Ramos (cell line): ENCODE results near the gene LMOD2.

Source experiments
- in situ Hi-C: fragments of 300-500 bp; cut with MboI; formaldehyde crosslinking; loops from one replicate; pipeline ENCODE4 v1.14.3; 2022; ENCODE audit warnings: low sequenced_read_pairs; ENCODE audit not compliant: unreplicated experiment

The LMOD2 gene

DNA sequence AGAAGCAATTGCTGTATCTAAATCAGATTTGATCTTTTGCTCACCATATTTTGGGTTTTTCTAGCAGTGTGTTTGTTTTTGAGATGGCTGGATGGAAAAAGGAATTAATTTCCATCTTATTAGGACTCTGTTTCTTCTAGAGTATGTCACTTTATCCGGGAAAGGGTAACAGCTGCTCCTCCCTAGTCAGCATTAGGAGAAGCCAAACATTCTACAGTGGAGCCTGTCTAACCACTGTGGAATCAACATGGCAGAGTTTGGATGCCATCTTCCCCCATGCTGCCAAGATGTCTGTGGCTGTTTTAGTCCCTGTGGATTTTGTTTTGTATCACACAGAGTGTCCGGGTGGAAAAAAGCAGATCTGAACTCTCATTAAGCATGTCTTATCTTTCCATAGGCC is 16.0 kb upstream of the LMOD2 start:
- in situ Hi-C loops = no loop called here

DNA sequence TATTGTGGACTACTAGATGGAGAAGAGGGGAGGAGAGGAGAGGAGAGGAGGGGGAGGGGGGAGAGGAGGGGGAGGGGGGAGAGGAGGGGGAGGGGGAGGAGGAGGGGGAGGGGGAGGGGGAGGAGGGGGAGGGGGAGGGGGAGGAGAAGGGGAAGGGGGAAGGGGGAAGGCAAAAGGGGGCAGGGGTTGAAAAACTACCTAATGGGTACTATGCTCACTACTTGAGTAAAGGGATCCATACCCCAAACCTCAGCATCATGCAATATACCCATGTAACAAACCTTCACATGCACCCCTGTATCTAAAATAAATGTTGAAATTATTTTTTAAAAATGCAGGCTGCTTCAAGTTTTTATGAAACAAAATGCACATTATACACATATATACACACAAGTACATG is 15.1 kb upstream of the LMOD2 start:
- in situ Hi-C loops = no loop called here

DNA sequence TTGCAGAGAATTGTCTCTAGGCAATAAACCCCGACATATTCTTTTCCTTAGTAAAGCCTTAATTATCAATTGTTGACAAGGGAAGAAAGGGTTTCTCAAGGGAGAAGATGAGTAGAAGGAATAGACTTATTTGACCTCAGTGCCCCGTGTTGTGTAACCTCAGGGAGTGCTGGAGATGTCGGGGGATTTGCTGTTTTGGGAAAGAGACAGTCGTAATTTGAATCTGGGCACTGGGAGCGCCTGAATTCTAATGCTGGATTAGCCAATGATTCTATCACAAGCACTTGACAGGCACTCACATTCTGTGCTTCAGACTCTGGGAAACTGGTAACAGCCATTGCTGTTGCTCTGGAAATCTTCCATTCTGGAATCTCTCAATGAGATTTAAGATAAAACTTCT is 13.8 kb upstream of the LMOD2 start:
- in situ Hi-C loops = no loop called here

DNA sequence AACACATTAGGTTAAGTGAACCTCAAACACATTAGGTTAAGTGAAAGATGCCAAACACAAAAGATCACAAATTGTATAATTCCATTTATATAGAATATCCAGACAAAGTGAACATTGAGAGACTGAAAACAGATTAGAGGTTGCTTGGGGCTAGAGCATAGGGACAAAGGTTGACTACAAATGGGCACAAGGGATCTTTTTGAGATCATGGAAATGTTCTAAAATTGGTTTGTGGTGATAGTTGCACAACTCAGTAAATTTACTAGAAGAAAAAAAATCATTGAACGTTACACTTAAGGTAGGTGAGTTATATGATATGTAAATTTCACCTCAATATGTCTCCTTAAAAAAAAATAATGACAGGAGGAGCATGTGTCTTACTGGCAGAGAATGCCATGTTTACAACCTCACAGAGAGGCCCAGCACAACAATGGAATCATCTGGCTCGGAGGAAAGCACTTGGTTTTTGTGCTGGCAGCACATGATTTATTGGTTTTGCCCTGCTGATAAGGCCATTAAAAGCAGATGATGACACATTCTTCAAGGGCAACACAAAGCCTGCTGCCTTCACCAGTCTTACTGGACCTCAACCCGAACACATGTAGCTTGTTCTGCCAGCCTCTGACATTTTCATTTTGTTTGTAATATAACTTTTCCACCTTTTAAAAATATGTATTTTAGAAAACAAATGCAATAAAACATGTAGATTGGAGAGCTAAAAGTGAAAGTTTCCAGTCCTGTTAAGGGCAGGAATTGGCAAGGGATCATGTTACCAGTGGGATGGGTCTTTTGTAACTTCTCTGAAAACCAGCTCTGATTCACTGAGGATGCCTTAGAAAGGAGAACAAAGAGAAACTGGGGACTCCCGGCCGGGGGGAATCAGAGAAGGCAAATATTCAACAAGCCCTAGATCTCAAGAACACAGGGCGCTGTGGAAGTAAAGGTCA is 11.9 kb upstream of the LMOD2 start:
- in situ Hi-C loops = no loop called here

DNA sequence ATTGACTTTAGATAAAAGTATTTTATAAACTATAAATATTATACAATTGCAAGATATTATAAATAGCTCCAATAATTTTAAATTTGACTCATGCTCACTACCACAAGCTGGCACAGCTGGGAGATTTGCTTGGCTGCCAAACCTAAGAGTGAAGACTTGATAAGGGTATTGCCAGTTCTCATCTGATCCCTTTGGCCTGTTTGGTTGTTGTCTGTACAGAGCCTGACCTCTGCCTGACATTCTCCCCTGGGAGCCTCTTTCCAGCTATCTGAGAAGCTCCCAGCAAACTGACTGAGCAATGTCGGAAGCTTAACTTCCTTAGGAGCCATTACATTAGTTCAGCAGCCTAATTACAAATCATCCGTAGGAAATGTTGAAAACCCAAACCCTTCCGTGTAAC is 10.2 kb upstream of the LMOD2 start:
- in situ Hi-C loops = no loop called here

DNA sequence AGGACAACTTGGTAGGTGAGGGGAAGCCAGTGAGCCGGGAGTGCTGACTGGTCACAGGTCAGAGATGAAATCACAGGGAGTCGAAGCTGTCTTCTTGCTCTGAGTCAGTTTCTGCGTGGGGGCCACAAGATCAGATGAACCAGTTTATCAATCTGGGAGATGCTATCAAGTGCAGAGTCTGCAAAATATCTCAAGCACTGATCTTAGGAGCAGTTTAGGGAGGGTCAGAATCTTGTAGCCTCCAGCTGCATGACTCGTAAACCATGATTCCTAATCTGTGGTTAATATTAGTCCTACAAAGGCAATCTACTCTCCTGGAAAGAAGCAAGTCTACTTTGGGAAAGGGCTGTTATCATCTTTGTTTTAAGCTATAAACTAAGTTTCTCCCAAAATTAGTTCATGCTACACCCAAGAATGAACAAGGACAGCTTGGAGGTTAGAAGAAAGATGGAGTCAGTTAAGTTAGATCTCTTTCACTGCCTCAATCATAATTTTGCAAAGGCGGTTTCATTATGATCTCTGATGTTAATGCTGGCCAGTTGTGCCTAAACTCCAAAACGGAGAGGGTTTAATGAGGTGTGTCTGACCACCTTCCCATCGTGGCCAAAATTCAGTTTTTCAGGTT is 8.4 kb upstream of the LMOD2 start:
- in situ Hi-C loops = no loop called here

DNA sequence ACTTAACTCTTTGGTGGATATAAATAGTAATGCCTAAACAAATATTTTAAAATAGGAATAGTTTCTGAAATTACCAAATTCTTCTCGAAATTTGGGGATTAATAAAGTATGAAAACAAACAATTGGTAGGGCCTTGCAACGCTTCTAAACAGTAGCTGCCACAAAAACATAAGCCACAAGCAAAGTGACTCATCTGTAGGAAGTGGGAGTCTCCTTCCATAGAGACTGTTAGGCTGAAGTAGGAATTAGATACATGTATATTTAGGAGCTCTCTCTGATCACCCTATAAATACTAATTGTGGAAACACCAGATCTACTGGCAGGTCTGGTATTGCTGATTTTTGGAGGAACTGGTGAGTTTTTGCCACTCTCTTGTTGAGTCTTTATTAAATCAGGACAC is 5.7 kb upstream of the LMOD2 start:
- in situ Hi-C loops = no loop called here

DNA sequence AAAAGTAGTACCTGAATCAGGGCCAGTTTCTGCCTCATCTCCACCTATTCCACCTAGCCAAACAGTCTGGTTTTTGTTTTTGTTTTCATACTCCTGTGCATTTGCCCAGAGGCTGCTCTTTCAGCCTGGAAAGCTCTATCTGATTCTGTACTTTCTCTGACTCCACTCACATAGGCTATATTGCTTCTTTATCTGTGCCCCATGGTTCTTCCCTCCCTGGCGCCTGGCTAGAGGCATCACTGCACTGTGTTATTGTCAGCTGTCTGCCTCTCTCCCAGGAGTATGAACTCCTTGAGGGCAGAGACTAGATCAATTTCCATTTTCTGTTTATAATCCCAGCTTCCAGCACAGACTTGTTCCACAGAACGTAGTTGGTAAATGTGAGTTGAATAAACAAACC is 5.1 kb upstream of the LMOD2 start:
- in situ Hi-C loops = no loop called here

DNA sequence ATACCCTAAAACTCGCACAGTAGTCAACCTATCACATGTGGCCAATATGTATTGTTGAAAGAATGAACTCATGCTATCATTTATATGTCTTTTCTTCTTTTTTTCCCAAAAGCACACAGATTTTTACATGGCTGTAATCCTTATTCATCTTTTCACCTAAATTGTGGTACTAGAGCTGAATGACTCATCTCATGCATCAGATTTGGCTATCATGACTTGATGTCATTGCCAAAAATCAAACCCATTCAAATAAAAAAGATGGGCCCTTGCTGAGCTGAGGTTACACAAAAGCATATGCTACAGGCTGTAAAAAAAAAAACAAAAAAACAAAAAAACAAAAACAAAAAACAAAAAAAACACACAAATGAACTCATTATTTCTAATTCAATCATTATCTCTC is 3.3 kb upstream of the LMOD2 start:
- in situ Hi-C loops = no loop called here

DNA sequence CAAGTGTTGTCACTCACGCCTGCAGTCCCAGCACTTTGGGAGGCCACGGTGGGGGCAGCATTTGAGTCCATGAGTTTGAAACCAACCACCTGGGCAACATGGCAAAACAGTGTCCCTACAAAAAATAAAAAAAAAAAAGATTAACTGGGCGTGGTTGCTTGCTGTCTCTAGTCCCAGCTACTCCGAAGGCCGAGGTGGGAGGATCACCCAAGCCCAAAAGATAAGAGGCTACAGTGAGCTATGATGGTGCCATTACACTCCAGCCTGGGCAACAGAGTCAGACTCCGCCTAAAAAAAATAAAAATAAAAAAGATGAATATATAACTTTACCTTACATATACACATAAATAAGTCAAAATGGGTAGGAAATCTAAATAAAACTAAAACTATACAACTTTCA is 2.5 kb upstream of the LMOD2 start:
- in situ Hi-C loops = no loop called here

DNA sequence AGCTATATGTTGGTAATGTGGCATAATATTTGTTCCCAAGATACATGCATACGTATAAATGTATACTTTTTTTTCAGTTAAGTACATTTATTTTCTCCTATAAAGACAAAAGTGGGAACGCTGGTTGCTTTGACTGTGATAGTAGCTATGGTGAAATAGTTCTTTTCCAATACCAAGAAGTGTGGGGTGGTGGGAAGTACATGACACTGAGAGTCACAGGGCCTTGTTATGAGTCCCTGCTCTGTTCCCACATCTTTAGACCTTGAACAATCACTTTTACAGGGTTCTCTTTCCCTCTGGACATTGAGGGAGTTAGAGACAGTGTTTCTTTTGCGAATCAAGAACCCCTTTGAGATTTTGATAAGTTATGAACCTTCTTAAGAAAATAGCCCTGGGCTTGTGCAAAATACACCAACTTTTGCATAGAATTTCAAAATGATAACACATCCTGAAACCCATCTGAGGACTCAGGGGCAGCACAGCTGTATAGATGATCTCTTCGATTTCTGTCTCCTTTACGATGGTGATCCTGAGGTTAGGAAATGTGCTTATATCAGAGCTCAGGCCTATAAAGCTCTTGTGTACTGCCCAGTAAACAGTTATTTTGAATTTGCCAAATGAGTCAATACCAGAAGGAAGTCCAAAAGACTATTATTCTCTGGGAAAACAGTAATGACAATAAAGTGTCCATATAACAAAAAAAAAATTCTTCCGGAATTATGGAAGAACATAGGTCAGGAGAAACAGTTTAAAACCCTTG is 1.1 kb downstream of the LMOD2 start:
- in situ Hi-C loops = no loop called here

DNA sequence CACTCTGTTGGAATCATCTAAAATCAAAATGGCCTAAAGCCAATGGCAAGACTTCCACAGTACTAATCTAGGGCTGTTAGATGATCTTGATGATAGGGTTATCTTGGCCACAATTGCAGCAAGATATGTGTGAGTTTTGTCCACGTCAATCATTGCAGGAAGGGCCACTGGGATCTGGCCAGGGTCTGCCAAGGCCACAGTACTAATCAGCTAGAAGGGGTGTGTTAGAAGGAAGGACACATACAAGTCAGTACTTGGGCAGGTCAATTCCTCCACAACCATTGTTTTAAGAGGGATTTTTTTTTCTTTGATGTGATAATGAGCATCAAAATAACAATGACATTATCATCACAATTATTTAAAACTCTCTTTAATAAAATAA is 1.6 kb downstream of the LMOD2 start:
- in situ Hi-C loops = no loop called here

DNA sequence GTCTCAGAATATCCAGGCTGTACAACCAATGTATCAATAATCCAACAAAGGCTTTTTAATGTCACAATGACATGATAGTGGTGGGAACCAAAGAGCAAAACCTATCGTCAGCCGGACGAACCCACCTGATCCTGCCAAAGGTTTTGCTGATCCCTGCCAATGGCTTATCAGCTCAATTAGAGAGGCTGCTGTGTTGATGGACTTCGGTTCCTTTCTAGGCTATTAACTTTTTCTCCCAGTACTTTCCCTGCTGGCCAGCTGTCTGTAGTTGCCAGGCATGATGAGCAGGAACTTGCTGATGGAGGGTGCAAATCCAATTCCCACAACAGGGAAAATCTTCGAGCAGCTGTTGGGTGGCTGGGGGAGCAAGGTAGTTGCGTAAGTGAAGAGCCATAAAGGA is 2.4 kb downstream of the LMOD2 start:
- in situ Hi-C loops = no loop called here

DNA sequence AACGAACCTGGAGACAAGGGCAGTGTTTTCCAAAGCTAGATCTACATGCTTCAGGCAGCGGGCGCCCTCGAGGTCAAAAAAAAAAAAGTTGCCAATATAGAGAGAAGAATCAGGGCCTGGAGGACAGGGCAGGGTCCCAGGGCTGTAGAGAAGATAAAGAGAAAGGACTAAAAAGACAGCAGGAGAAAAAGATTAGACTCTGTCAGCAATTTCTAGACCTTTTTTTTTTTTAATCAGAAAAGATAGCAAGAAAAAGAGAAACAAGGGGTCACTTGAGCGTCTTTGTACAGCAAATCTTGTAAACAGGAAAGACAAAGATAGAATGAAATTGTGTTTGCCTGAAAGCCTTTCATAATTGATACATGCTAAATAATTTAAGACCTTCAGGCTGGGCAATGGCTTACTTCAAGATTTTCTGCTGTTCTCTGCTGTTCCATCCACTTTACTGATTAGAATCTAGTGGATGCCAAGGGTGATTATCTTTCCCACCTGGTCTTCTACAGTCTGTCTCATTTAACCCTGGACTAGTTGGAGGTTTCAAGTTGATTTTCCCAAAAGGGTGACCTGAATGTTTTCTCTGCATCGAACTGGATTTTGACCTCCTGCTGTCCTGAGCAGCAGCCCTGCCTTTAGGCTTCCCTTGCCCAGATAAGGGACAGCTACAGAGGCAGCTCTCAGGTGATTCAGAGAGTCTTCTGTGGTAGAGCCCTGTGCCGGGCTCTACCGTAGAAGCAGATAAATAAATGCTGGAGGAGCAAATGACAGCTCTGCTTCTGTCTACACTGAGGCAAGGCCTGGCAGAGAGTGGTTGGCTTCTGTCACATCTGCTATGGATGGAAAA is 5.1 kb downstream of the LMOD2 start:
- in situ Hi-C loops = no loop called here

DNA sequence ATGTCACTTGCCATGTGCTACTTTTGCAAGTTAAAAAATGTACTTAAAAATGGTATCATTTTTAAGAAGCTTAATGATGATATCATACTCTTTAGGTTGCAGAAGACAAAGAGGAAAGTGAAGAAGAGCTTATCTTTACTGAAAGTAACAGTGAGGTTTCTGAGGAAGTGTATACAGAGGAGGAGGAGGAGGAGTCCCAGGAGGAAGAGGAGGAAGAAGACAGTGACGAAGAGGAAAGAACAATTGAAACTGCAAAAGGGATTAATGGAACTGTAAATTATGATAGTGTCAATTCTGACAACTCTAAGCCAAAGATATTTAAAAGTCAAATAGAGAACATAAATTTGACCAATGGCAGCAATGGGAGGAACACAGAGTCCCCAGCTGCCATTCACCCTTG is 6.1 kb downstream of the LMOD2 start:
- in situ Hi-C loops = no loop called here

DNA sequence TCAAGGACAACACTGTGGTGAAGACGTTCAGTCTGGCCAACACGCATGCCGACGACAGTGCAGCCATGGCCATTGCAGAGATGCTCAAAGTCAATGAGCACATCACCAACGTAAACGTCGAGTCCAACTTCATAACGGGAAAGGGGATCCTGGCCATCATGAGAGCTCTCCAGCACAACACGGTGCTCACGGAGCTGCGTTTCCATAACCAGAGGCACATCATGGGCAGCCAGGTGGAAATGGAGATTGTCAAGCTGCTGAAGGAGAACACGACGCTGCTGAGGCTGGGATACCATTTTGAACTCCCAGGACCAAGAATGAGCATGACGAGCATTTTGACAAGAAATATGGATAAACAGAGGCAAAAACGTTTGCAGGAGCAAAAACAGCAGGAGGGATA is 6.6 kb downstream of the LMOD2 start:
- in situ Hi-C loops = no loop called here

DNA sequence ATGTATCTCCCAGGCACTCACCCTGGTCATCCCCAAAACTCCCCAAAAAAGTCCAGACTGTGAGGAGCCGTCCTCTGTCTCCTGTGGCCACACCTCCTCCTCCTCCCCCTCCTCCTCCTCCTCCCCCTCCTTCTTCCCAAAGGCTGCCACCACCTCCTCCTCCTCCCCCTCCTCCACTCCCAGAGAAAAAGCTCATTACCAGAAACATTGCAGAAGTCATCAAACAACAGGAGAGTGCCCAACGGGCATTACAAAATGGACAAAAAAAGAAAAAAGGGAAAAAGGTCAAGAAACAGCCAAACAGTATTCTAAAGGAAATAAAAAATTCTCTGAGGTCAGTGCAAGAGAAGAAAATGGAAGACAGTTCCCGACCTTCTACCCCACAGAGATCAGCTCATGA is 7.1 kb downstream of the LMOD2 start:
- in situ Hi-C loops = no loop called here

DNA sequence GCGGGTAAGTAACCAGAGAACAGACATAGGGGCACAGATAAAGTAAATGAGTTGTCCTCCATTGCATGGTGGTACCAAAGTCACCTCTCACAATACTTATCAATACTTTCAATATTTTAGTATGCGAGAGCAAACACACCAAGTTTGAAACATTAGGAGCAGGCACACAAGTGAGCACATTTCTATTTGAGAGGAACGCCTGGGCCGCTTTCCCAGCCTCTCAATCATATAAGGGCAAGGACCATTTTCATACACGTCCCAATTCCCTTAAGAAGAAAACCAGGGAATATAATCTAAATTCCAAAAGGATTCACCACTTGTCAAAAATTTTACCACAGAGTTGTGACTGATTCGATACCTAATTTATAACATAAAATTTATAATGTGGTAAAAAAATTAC is 7.5 kb downstream of the LMOD2 start:
- in situ Hi-C loops = no loop called here

DNA sequence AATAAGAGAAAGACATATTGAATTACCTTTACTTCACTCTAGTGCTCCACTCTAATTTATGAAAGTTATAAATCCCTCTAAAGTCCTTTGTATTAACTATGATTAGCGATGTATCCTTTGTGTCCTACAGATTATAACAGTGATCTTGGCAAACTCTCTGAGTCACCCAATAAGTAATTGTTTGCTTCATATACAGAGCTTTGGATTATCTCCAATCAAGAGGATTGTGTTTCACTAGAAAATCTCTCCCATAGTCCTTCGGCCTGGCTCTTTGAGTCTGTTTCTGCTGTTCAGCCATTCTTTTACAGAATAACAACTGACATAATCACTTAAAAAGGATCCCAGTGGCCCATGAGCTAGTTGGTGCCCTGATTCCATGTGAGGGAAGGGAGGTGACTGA is 9.5 kb downstream of the LMOD2 start:
- in situ Hi-C loops = no loop called here

DNA sequence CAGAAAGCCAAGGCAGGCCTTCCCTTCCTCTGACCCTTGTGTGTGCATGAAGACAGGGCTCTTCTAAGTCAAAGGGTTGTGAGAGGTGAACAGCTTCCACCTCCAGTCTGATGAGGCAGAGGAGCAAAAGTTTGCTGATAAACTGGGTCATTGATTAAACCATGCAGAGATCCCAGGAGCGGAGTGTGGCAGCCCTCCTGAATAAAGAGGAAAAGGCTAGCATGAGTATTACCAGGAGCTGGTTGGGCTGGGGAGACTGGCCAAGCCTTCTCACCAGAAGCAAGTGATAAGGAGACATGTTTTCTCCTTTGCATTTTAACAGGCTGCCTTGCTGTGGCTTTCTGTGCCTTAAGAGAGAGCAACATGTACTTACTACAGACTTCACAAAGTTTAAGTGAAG is 10.2 kb downstream of the LMOD2 start:
- in situ Hi-C loops = no loop called here
